OCI-LY3 (cell line): ENCODE measurements around the gene STYXL1.

Experiments
- CTCF ChIP-seq: fragments of 200-600, 300-600 bp; sonication (generic); IDR thresholded peaks from 2 replicates; pipeline ENCODE4 v1.5.1; 2014; ENCODE audit warnings: antibody characterized with exemption, low read length, low read depth
- EZH2phosphoT487 ChIP-seq: fragments of 200-600 bp; shearing (Covaris generic); IDR thresholded peaks from 2 replicates; pipeline ENCODE4 v1.6.1; 2018; ENCODE audit warnings: antibody characterized with exemption, mixed run types, low read depth

DNA sequence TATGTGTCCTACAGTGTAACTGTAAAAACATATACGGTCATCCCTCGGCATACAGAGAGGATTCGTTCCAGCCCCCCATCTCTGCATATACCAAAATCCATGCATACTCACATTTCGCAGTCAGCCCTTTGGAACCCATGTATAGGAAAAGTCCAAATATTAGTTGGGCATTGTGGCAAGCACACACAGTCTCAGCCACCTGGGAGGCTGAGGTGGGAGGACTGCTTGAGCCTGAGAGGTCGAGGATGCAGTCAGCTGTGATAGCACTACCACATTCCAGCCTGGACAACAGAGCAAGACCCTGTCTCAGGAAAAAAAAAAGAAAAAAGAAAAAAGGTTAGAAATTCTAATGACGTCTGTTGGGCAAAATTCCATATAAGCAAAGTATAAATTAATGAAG is 29.2 kb upstream of the STYXL1 start:
- TF ChIP-seq CTCF (no peak), EZH2phosphoT487 (no peak)
